CD1c-positive myeloid dendritic cell (primary cell): ENCODE measurements around the gene MED8.

Experiments used
- DNase-seq: peaks from one replicate; pipeline ENCODE4 v3.0.0-alpha.2; 2016; ENCODE audit errors: extremely low spot score

The MED8 gene

DNA sequence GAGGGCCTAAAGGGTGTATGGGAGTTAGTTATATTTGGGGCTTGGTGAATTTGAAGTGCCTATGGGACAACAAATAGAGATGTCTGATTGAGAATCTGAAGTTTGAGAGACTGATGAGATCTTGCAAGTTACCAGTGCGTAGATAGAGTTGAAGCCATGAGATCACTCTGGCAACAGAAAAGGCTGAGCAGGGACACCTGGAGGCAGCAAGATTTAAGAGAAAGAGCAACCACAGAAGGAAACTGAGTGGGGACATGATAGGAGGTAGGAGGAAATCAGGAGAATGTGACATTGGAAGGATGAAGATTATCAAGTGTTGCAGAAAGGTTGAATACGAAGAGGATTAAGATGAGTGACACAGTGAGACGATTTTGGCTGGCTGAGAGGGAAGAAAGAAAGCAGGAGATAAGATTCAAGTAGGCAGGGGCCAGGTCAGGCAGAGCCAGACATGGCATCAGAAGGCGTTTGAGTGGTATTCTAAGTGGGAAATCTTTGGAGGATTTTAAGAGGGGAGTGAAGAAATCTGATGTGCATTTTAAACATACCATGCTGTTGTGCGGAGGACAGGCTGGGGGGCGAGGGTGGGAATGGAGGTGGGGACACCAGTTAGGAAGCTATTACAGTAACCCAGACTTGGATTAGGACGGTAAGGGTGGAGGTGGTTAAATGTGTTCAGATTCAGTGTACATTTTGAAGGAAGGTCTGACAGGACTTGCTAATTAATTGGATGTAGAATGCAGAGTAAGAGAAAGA is 55.0 kb downstream of the MED8 start:
- no peak for DNase-seq
